ENCODE measurements around the gene OR2A7. TPM values are rescaled to one million over a fixed set of nuclear protein-coding genes. Genes with fewer than 3 reads are reported as not detected.
"Not testable (repeated sequence)": the region's sequence is repeated elsewhere in the genome, so short reads cannot be mapped to it uniquely, and the experiment has no call there.

The OR2A7 gene
- total RNA-seq, 4 donors from 2014 or later, result 11.2 to 52.1 (median 19.3) TPM

GRCh38 chr7:144280010-144280409, 15.4 kb upstream of the OR2A7 start:
- intact Hi-C loops (cut with DNase I; ENCODE audit: low total_unique reads); DNase-seq (ENCODE audit: low spot score in 2 of 2); H3K4me3 ChIP-seq (ENCODE audit: low read depth, poor library complexity, severe bottlenecking): not testable (repeated sequence)
- WGBS, 2 donors, result 79 to 81% methylated on average over 4 of the region's 6 CpGs

- H3K4me3 ChIP-seq (ENCODE audit: low read depth, poor library complexity, severe bottlenecking); intact Hi-C loops (cut with DNase I; ENCODE audit: low total_unique reads); DNase-seq (ENCODE audit: low spot score in 2 of 2): not testable (repeated sequence)
- WGBS, 2 donors, result 80 to 88% methylated on average over 5 of the region's 6 CpGs
Observed at GRCh38 chr7:144275281-144275680, 10.7 kb upstream of the OR2A7 start.

- intact Hi-C loops (cut with DNase I; ENCODE audit: low total_unique reads); H3K4me3 ChIP-seq (ENCODE audit: low read depth, poor library complexity, severe bottlenecking); DNase-seq (ENCODE audit: low spot score in 2 of 2): not testable (repeated sequence)
- WGBS, 2 donors, result 100% methylated on average over 2 of the region's 19 CpGs; no CpG with 5 or more reads in 1 of the 2 donors
Observed at GRCh38 chr7:144269188-144269587, 4.6 kb upstream of the OR2A7 start, which contains the start of gene CTAGE8. Gene CTAGE8 (minus strand): TSS chr7:144269288. CDS start chr7:144269250, 38 bp downstream.

GRCh38 chr7:144262128-144262527, 2.5 kb downstream of the OR2A7 start:
- H3K4me3 ChIP-seq (ENCODE audit: low read depth, poor library complexity, severe bottlenecking); intact Hi-C loops (cut with DNase I; ENCODE audit: low total_unique reads); DNase-seq (ENCODE audit: low spot score in 2 of 2): not testable (repeated sequence)
- WGBS, 2 donors, result no CpG with 5 or more reads among the region's 2 CpGs

- H3K4me3 ChIP-seq (ENCODE audit: low read depth, poor library complexity, severe bottlenecking); DNase-seq (ENCODE audit: low spot score in 2 of 2); intact Hi-C loops (cut with DNase I; ENCODE audit: low total_unique reads): not testable (repeated sequence)
- WGBS, 2 donors, result no CpG with 5 or more reads among the region's 14 CpGs
Observed at GRCh38 chr7:144259067-144259466, 5.5 kb downstream of the OR2A7 start.

- no peak overlapping the region for H3K4me3 ChIP-seq (ENCODE audit: low read depth, poor library complexity, severe bottlenecking)
- peak in 1 of 2 donors; percentile 20 for DNase-seq (ENCODE audit: low spot score in 2 of 2)
- 76 to 88% methylated on average over 3 of the region's 3 CpGs for WGBS, 2 donors
- no peak for TF ChIP-seq POLR2A (IDR thresholded peaks at IDR 0.05)
- TF ChIP-seq CTCF (IDR thresholded peaks at IDR 0.05), result no peak
- intact Hi-C loops (cut with DNase I; ENCODE audit: low total_unique reads), result no loop called here
Observed at GRCh38 chr7:144256112-144256511, 8.5 kb downstream of the OR2A7 start.

- 75 to 86% methylated on average over 5 of the region's 5 CpGs for WGBS, 2 donors
- TF ChIP-seq POLR2A (IDR thresholded peaks at IDR 0.05), result no peak
- intact Hi-C loops (cut with DNase I; ENCODE audit: low total_unique reads), result no loop called here
- DNase-seq (ENCODE audit: low spot score in 2 of 2), result peak in 1 of 2 donors; percentile 45
- H3K4me3 ChIP-seq (ENCODE audit: low read depth, poor library complexity, severe bottlenecking), result no peak overlapping the region
Observed at GRCh38 chr7:144255471-144255897, 9.1 kb downstream of the OR2A7 start.

GRCh38 chr7:144252307-144252706, 12.3 kb downstream of the OR2A7 start:
- not testable (repeated sequence) for H3K4me3 ChIP-seq (ENCODE audit: low read depth, poor library complexity, severe bottlenecking)
- WGBS, 2 donors, result no CpG with 5 or more reads among the region's 4 CpGs

GRCh38 chr7:144247674-144248330, 16.8 kb downstream of the OR2A7 start:
- DNase-seq (ENCODE audit: low spot score in 2 of 2); intact Hi-C loops (cut with DNase I; ENCODE audit: low total_unique reads); H3K4me3 ChIP-seq (ENCODE audit: low read depth, poor library complexity, severe bottlenecking): not testable (repeated sequence)
- WGBS, 2 donors, result no CpG with 5 or more reads among the region's 1 CpG

More at GRCh38 chr7:144252307-144252706, 12.3 kb downstream of the OR2A7 start:
- intact Hi-C loops (cut with DNase I; ENCODE audit: low total_unique reads); DNase-seq (ENCODE audit: low spot score in 2 of 2): not testable (repeated sequence)

- intact Hi-C loops (cut with DNase I; ENCODE audit: low total_unique reads); DNase-seq (ENCODE audit: low spot score in 2 of 2); H3K4me3 ChIP-seq (ENCODE audit: low read depth, poor library complexity, severe bottlenecking): not testable (repeated sequence)
- WGBS, 2 donors, result no CpG with 5 or more reads among the region's 5 CpGs
Observed at GRCh38 chr7:144246967-144247366, 17.6 kb downstream of the OR2A7 start.

GRCh38 chr7:144245372-144245771, 19.2 kb downstream of the OR2A7 start:
- no CpG with 5 or more reads among the region's 2 CpGs for WGBS, 2 donors
- intact Hi-C loops (cut with DNase I; ENCODE audit: low total_unique reads); H3K4me3 ChIP-seq (ENCODE audit: low read depth, poor library complexity, severe bottlenecking); DNase-seq (ENCODE audit: low spot score in 2 of 2): not testable (repeated sequence)

GRCh38 chr7:144239365-144239764, 25.2 kb downstream of the OR2A7 start, which contains the start of gene OR2A42:
Gene OR2A42 (minus strand): TSS chr7:144239605. CDS start chr7:144232843, 6,762 bp downstream.
- intact Hi-C loops (cut with DNase I; ENCODE audit: low total_unique reads); DNase-seq (ENCODE audit: low spot score in 2 of 2); H3K4me3 ChIP-seq (ENCODE audit: low read depth, poor library complexity, severe bottlenecking): not testable (repeated sequence)
- WGBS, 2 donors, result 95 to 97% methylated on average over 1 of the region's 2 CpGs

GRCh38 chr7:144238530-144239082, 26.0 kb downstream of the OR2A7 start:
- H3K4me3 ChIP-seq (ENCODE audit: low read depth, poor library complexity, severe bottlenecking); intact Hi-C loops (cut with DNase I; ENCODE audit: low total_unique reads); DNase-seq (ENCODE audit: low spot score in 2 of 2): not testable (repeated sequence)
- 78 to 86% methylated on average over 2 of the region's 2 CpGs for WGBS, 2 donors

- WGBS, 2 donors, result 80 to 83% methylated on average over 1 of the region's 1 CpG
- DNase-seq (ENCODE audit: low spot score in 2 of 2); H3K4me3 ChIP-seq (ENCODE audit: low read depth, poor library complexity, severe bottlenecking); intact Hi-C loops (cut with DNase I; ENCODE audit: low total_unique reads): not testable (repeated sequence)
Observed at GRCh38 chr7:144233039-144233438, 31.6 kb downstream of the OR2A7 start.

Data from lower leg skin (tissue), 4 donors.